RCC 7860 (cell line): ENCODE measurements around the gene TFDP3.

ENCODE experiments used
- DNase-seq: peaks from one replicate; pipeline ENCODE4 v3.0.0-alpha.2; 2015; ENCODE audit warnings: low spot score
- FAIRE-seq: peaks from 2 replicates; lab custom pipeline; 2012; peaks lifted over from hg19 to GRCh38; lab: Jason Lieb, UNC

TFDP3 gene

DNA sequence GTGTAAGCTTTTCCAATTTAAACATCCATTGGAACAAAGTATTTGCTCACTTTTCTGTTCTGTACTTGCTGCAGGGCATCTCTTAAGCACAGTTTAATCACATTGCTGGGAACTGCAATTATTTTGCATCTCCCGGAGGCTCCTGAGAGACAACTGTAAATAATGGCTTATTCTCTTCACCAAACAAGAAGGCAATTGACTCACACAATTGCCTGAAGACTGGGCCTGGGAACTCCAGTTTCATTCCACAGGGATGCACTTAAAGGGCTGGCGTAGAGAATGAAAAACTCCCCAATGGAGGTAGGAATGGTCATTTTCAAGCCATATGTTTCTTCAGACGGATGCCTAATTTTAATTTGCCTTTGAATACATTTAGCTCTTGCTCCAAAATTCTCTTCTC lies 29.5 kb downstream of the TFDP3 start:
- FAIRE-seq (no peak), DNase-seq (no peak)

- no peak for FAIRE-seq
Observed at GRCh38 chrX:133185938-133186337, 32.2 kb downstream of the TFDP3 start.

DNA sequence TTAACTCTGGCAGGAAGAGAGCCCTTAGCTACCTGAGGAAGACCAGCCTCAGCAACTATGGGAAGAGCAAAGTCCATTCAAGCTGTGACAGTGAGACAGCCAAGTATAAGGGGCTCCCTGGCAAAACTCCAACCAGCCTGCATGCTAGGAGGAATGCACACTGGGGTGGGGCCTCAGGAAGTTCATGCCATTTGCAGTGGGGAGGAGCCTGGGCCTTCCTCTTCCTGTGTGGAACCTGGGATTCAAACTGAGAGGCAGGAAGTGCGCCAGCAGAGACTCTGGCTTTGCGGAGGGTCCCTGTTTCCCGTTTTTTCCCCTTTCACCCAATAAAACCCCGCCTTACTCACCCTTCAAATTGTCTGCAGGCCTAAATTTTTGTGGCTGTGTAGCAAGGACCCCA lies 33.0 kb downstream of the TFDP3 start:
- DNase-seq (no peak), FAIRE-seq (no peak)

More at GRCh38 chrX:133185938-133186337, 32.2 kb downstream of the TFDP3 start:
- no peak for DNase-seq

GRCh38 chrX:133183806-133184205 lies 34.3 kb downstream of the TFDP3 start:
- FAIRE-seq: no peak
- no peak for DNase-seq

GRCh38 chrX:133179500-133179899 lies 38.7 kb downstream of the TFDP3 start:
- FAIRE-seq: no peak
- DNase-seq: no peak

- DNase-seq (no peak), FAIRE-seq (no peak)
Observed at GRCh38 chrX:133177202-133177601, 41.0 kb downstream of the TFDP3 start.

DNA sequence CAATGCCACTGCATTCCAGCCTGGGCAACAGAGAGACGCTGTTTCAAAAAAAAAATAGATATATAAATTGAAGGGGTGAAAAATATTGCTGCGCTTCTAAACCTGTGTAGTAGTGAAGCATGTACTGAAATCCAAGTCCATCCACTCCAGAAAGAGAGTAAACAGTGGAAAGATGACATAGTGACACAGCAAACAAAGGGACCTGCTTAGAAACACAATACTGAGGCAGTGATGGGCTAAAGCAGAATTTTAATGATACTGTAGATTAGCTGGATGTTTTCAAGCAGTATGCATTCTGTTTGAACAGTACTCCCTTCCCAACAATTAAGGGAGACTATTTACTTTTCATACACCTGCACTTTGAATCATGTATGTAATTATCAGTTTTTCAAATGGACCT lies 42.5 kb downstream of the TFDP3 start:
- FAIRE-seq: no peak
- DNase-seq: no peak

- DNase-seq (no peak), FAIRE-seq (no peak)
Observed at GRCh38 chrX:133175162-133175561, 43.0 kb downstream of the TFDP3 start.

GRCh38 chrX:133171962-133172708 lies 46.0 kb downstream of the TFDP3 start:
- DNase-seq (peak; percentile 31), FAIRE-seq (peak; percentile 77)
